OCI-LY7 (cell line): ENCODE results near the gene SAE1. TPM values are rescaled to one million over a fixed set of nuclear protein-coding genes. Genes with fewer than 3 reads are reported as not detected.

Experiments
- BruUV-seq: library from RNA; stranded (reverse); fragments of 400-500 nt; replicated peaks from 2 replicates; lab custom pipeline; 2021; lab: Mats Ljungman, UMichigan
- CTCF ChIA-PET: fragments of 300-600 bp; sonication (Branson Sonifier 250); formaldehyde crosslinking; loops from one replicate; lab custom pipeline; 2022; ENCODE audit warnings: antibody characterized with exemption; ENCODE audit not compliant: unreplicated experiment; lab: Charles Lee
- POLR2A ChIA-PET: fragments of 300-600 bp; sonication (Branson Sonifier 250); formaldehyde crosslinking; loops from one replicate; lab custom pipeline; 2022; ENCODE audit warnings: antibody characterized with exemption; lab: Charles Lee
- DNase-seq: peaks from one replicate; pipeline ENCODE4 v3.0.0-alpha.2; 2015; ENCODE audit warnings: low spot score
- H2AFZ ChIP-seq: fragments of 200-600 bp; sonication (generic), shearing (Covaris generic); 2 replicates; pipeline ENCODE4 v1.6.1; 2014; ENCODE audit warnings: mild to moderate bottlenecking, antibody characterized with exemption, low read length, moderate library complexity
- H3K27ac ChIP-seq: fragments of 200-600 bp; sonication (generic); 2 replicates; pipeline ENCODE4 v1.5.1; 2014; ENCODE audit warnings: mixed run types, low read depth, mild to moderate bottlenecking, moderate library complexity, low read length, inconsistent platforms; ENCODE audit not compliant: poor library complexity, severe bottlenecking
- H3K36me3 ChIP-seq: fragments of 200-600 bp; sonication (generic); 2 replicates; pipeline ENCODE4 v1.6.1; 2014; ENCODE audit warnings: mild to moderate bottlenecking, antibody characterized with exemption, low read length, moderate library complexity, mixed read lengths; ENCODE audit not compliant: insufficient read depth
- H3K4me1 ChIP-seq: fragments of 200-600 bp; sonication (generic); 2 replicates; pipeline ENCODE4 v1.5.1; 2014; ENCODE audit warnings: mild to moderate bottlenecking, low read length; ENCODE audit not compliant: insufficient read depth, poor library complexity, severe bottlenecking
- H3K4me2 ChIP-seq: fragments of 200-600 bp; sonication (generic); 2 replicates; pipeline ENCODE4 v1.6.1; 2014; ENCODE audit warnings: mild to moderate bottlenecking, low read length
- H3K4me3 ChIP-seq: fragments of 200-600 bp; sonication (generic); 2 replicates; pipeline ENCODE4 v1.5.1; 2014; ENCODE audit warnings: mild to moderate bottlenecking, low read depth, low read length; ENCODE audit not compliant: poor library complexity, severe bottlenecking
- H3K79me2 ChIP-seq: fragments of 200-600 bp; sonication (generic); 2 replicates; pipeline ENCODE4 v1.6.1; 2016; ENCODE audit warnings: low read depth, mild to moderate bottlenecking, low read length, moderate library complexity, mixed read lengths; ENCODE audit not compliant: insufficient read depth
- H3K9me2 ChIP-seq: fragments of 200-600 bp; sonication (generic); 2 replicates; pipeline ENCODE4 v1.6.1; 2016; ENCODE audit warnings: mild to moderate bottlenecking, low read length, mixed read lengths; ENCODE audit not compliant: insufficient read depth
- H3K9me3 ChIP-seq: fragments of 200-600 bp; sonication (generic); 2 replicates; pipeline ENCODE4 v1.6.1; 2014; ENCODE audit warnings: mild to moderate bottlenecking, mixed run types, low read length, mixed read lengths
- H4K20me1 ChIP-seq: fragments of 200-600 bp; sonication (generic); 2 replicates; pipeline ENCODE4 v1.6.1; 2014; ENCODE audit warnings: mild to moderate bottlenecking, antibody characterized with exemption, low read length, moderate library complexity, mixed read lengths; ENCODE audit not compliant: insufficient read depth
- EZH2phosphoT487 ChIP-seq: fragments of 200-600 bp; sonication (generic); IDR thresholded peaks from 2 replicates; pipeline ENCODE4 v1.6.1; 2018; ENCODE audit warnings: low read depth, borderline replicate concordance, mild to moderate bottlenecking, mixed run types, antibody characterized with exemption, low read length, moderate library complexity, mixed read lengths
- intact Hi-C: fragments of 100-400 bp; cut with micrococcal nuclease; formaldehyde crosslinking; loops from one replicate; pipeline ENCODE4 v1.10.0; 2022; ENCODE audit not compliant: unreplicated experiment
- microRNA-seq: library from miRNA; unstranded; fragments of <30 nt; microRNA quantifications from one replicate; pipeline ENCODE4 v1.2.0, GENCODE V29; 2022; ENCODE audit warnings: borderline replicate concordance
- small RNA-seq: library from RNA; depleted of rRNA; stranded (forward); fragments of <200 nt; gene quantifications from one replicate; pipeline ENCODE3, GENCODE V24; 2014
- total RNA-seq, 2 experiments: library from RNA; depleted of rRNA in 1 of 2; stranded (reverse); fragments of >200 nt in 1 of 2; shearing (Covaris generic) in 1 of 2; gene quantifications; 2 replicates each; pipeline ENCODE4 v1.2.3, GENCODE V29; 2014 to 2022
- TF ChIP-seq, protein P1 (sequence below): fragments of 200-600 bp; sonication (generic); conservative IDR thresholded peaks from 2 replicates; pipeline ENCODE4 v1.5.1; 2014; ENCODE audit warnings: mild to moderate bottlenecking, antibody characterized with exemption, low read length, moderate library complexity, mixed read lengths

Gene SAE1
- total RNA-seq, 2 experiments from 2014 or later = 144 to 165 TPM

DNA sequence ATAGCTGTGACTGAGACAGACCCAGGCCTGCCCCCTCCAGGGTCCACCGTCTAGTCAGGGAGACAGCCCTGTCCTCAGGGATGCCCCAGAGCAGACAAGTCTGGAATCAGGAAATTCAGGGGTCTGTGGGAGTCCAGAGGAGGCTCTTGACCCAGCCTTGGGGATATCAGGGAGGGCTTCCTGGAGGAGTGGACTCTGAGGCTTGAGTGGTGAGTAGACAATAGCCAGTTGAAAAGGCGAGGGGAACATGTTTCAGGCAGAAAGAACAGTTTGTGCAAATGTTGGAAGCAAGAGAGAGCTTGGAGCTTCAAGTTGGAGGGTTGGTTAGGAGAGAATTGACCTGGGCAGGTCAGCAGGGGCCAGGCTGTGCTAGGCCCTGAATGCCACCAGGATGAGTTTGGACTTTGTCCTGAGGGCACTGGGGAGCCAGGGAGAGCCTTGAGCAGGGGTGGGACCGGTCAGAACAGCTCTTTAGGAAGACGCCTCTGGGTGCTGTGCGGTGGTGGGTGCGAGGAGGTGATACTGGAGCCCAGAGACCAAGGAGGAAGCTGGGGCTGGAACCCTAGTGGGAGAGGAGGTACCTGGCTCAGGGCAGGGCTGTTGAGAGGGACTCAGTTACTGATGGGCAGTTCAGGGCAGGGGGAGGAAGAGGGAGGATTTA is 128.4 kb downstream of the SAE1 start:
- Histone ChIP-seq H3K27ac (no peak overlapping the region), H4K20me1 (no peaks in the 10 kb centered on the region), H3K79me2 (peaks cover 11% of the 10 kb centered on the region; the same call in 1 of the 2 replicates), H3K9me2 (no peaks in the 10 kb centered on the region), H3K4me2 (no peak overlapping the region), H2AFZ (no peak overlapping the region), H3K4me1 (peaks cover 24% of the 10 kb centered on the region), H3K4me3 (no peak overlapping the region), H3K36me3 (peaks cover 48% of the 10 kb centered on the region), H3K9me3 (no peaks in the 10 kb centered on the region)
- intact Hi-C loops = no loop called here
- no peak for TF ChIP-seq EZH2phosphoT487
- TF ChIP-seq, protein P1, sequence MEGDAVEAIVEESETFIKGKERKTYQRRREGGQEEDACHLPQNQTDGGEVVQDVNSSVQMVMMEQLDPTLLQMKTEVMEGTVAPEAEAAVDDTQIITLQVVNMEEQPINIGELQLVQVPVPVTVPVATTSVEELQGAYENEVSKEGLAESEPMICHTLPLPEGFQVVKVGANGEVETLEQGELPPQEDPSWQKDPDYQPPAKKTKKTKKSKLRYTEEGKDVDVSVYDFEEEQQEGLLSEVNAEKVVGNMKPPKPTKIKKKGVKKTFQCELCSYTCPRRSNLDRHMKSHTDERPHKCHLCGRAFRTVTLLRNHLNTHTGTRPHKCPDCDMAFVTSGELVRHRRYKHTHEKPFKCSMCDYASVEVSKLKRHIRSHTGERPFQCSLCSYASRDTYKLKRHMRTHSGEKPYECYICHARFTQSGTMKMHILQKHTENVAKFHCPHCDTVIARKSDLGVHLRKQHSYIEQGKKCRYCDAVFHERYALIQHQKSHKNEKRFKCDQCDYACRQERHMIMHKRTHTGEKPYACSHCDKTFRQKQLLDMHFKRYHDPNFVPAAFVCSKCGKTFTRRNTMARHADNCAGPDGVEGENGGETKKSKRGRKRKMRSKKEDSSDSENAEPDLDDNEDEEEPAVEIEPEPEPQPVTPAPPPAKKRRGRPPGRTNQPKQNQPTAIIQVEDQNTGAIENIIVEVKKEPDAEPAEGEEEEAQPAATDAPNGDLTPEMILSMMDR = no peak
- POLR2A ChIA-PET = interaction anchor here (0.5 kb wide), 1 partner anchor 224 kb away, joined by 3 read pairs; no protein-coding TSS in a partner anchor
- no TSS peak for BruUV-seq
- DNase-seq = no peak
- CTCF ChIA-PET = no interaction called here

Small RNAs within 50 kb of the gene (microRNA-seq; reads per million reads assigned to microRNA genes)
- gene MIR3190 (not detected), gene MIR3191 (not detected)

Small RNAs within 50 kb of the gene (small RNA-seq; reads per million reads assigned to genes)
- gene MIR3190 = not detected

Other genes with a start within 250 kb of the SAE1 start
- 3.4 and 3.5 TPM in 2 replicates for gene NPAS1, start 111.0 kb upstream of the SAE1 start, total RNA-seq (2014; rRNA removed; shearing (Covaris generic))
- 8.4 and 14.1 TPM in 2 replicates for gene NPAS1, start 111.0 kb upstream of the SAE1 start, total RNA-seq (2022)
- 82.3 and 105 TPM in 2 replicates for gene TMEM160, start 82.2 kb upstream of the SAE1 start, total RNA-seq (2014; rRNA removed; shearing (Covaris generic))
- 42.5 and 44.8 TPM in 2 replicates for gene TMEM160, start 82.2 kb upstream of the SAE1 start, total RNA-seq (2022)
- gene ZC3H4, start 17.1 kb upstream of the SAE1 start, total RNA-seq (2014; rRNA removed; shearing (Covaris generic)) = 16.6 and 23.0 TPM in 2 replicates
- 76.8 and 80.9 TPM in 2 replicates for gene ZC3H4, start 17.1 kb upstream of the SAE1 start, total RNA-seq (2022)
- gene BBC3, start 100.4 kb downstream of the SAE1 start, total RNA-seq (2014; rRNA removed; shearing (Covaris generic)) = 6.9 and 8.9 TPM in 2 replicates
- 10.5 and 13.2 TPM in 2 replicates for gene BBC3, start 100.4 kb downstream of the SAE1 start, total RNA-seq (2022)
- gene CCDC9, start 125.7 kb downstream of the SAE1 start, total RNA-seq (2014; rRNA removed; shearing (Covaris generic)) = 6.5 and 7.9 TPM in 2 replicates
- gene CCDC9, start 125.7 kb downstream of the SAE1 start, total RNA-seq (2022) = 19.3 and 19.7 TPM in 2 replicates
- 4.6 and 5.0 TPM in 2 replicates for gene INAFM1, start 144.1 kb downstream of the SAE1 start, total RNA-seq (2014; rRNA removed; shearing (Covaris generic))
- 7.6 and 10.3 TPM in 2 replicates for gene INAFM1, start 144.1 kb downstream of the SAE1 start, total RNA-seq (2022)
- not detected in 2 replicates for gene C5AR1, start 179.0 kb downstream of the SAE1 start, total RNA-seq (2014; rRNA removed; shearing (Covaris generic))
- gene C5AR1, start 179.0 kb downstream of the SAE1 start, total RNA-seq (2022) = 1.1 TPM in 1 of 2 replicates, not detected in the other
- gene C5AR2, start 201.3 kb downstream of the SAE1 start, total RNA-seq (2014; rRNA removed; shearing (Covaris generic)) = 0.70 and 2.9 TPM in 2 replicates
- 2.6 and 3.5 TPM in 2 replicates for gene C5AR2, start 201.3 kb downstream of the SAE1 start, total RNA-seq (2022)
- 23.0 and 32.2 TPM in 2 replicates for gene DHX34, start 218.5 kb downstream of the SAE1 start, total RNA-seq (2014; rRNA removed; shearing (Covaris generic))
- gene DHX34, start 218.5 kb downstream of the SAE1 start, total RNA-seq (2022) = 18.9 and 19.7 TPM in 2 replicates